HL-60 (cell line): Measurements from ENCODE around the gene ZNF397.

Experiments
- DNase-seq, 2 experiments: peaks; one replicate each; pipeline ENCODE4 v3.0.0-alpha.2; 2010 to 2020; ENCODE audit warnings: low read depth in 1 of 2, low spot score in 1 of 2
- H3K27ac ChIP-seq: fragments of 250-450 bp; sonication (Bioruptor Pico); replicated peaks from 2 replicates; pipeline ENCODE4 v1.5.1; 2020; ENCODE audit warnings: mild to moderate bottlenecking, moderate library complexity
- H3K27me3 ChIP-seq: fragments of 250-450 bp; sonication (Bioruptor Pico); 2 replicates; pipeline ENCODE4 v1.5.1; 2021; ENCODE audit warnings: mild to moderate bottlenecking, moderate library complexity; ENCODE audit not compliant: insufficient read depth, poor library complexity, severe bottlenecking
- H3K4me3 ChIP-seq: replicated peaks from 2 replicates; pipeline ENCODE4 v1.5.1; 2011; ENCODE audit warnings: mild to moderate bottlenecking, control low read depth, low read length; ENCODE audit not compliant: insufficient read depth
- CTCF ChIP-seq: IDR thresholded peaks from one replicate; pipeline ENCODE4 v1.5.1; 2011; ENCODE audit warnings: low read length, control low read depth, inconsistent platforms; ENCODE audit not compliant: insufficient read depth
- GABPA ChIP-seq: IDR thresholded peaks from 2 replicates; pipeline ENCODE4 v1.6.1; 2012; ENCODE audit warnings: low read depth
- POLR2AphosphoS5 ChIP-seq: IDR thresholded peaks from 2 replicates; pipeline ENCODE4 v1.6.1; 2012; ENCODE audit warnings: low read depth
- REST ChIP-seq: IDR thresholded peaks from 2 replicates; pipeline ENCODE4 v1.6.1; 2012; ENCODE audit warnings: low read depth; ENCODE audit not compliant: insufficient replicate concordance
- SPI1 ChIP-seq: IDR thresholded peaks from 2 replicates; pipeline ENCODE4 v1.6.1; 2012; ENCODE audit warnings: low read depth, mild to moderate bottlenecking, borderline replicate concordance

The ZNF397 gene

GRCh38 chr18:35291166-35291565, 50.3 kb downstream of the ZNF397 start:
- H3K4me3 ChIP-seq, result peak overlapping the region; percentile 93
- no peak for DNase-seq
- peak overlapping the region; percentile 80; the same call in 1 of the 2 replicates for H3K27ac ChIP-seq
- no peak for TF ChIP-seq GABPA
- TF ChIP-seq CTCF, result no peak
- TF ChIP-seq POLR2AphosphoS5, result no peak
- TF ChIP-seq REST, result no peak
- TF ChIP-seq SPI1, result no peak
- no peaks in the 10 kb centered on the region for H3K27me3 ChIP-seq

GRCh38 chr18:35296060-35296459, 55.2 kb downstream of the ZNF397 start:
- Histone ChIP-seq H3K4me3 (no peak overlapping the region), H3K27me3 (no peaks in the 10 kb centered on the region), H3K27ac (no peak overlapping the region)
- TF ChIP-seq CTCF, result no peak
- no peak for TF ChIP-seq SPI1
- TF ChIP-seq REST, result no peak
- no peak for TF ChIP-seq GABPA
- no peak for TF ChIP-seq POLR2AphosphoS5
- DNase-seq, result no peak

GRCh38 chr18:35303610-35304009, 62.8 kb downstream of the ZNF397 start:
- Histone ChIP-seq H3K27ac (no peak overlapping the region), H3K27me3 (no peaks in the 10 kb centered on the region), H3K4me3 (no peak overlapping the region)
- no peak for TF ChIP-seq POLR2AphosphoS5
- TF ChIP-seq SPI1, result no peak
- TF ChIP-seq REST, result no peak
- TF ChIP-seq CTCF, result no peak
- no peak for TF ChIP-seq GABPA
- no peak for DNase-seq
